HG02678 (cell line): Measurements from ENCODE around the gene ZNF865.

Source experiments
- ATAC-seq: cut with Tn5 transposase; IDR thresholded peaks from one replicate; pipeline ENCODE4 v1.9.1; 2021; ENCODE audit warnings: mild to moderate bottlenecking, moderate library complexity; ENCODE audit not compliant: unreplicated experiment

The ZNF865 gene

GRCh38 chr19:55622242-55622969 is 17.0 kb downstream of the ZNF865 start:
- ATAC-seq = no peak

- ATAC-seq = no peak
Measured at GRCh38 chr19:55623130-55623529, 17.7 kb downstream of the ZNF865 start.

GRCh38 chr19:55623561-55623960 is 18.1 kb downstream of the ZNF865 start:
- no peak for ATAC-seq

GRCh38 chr19:55624109-55625003 is 18.9 kb downstream of the ZNF865 start, which contains the start of gene ZNF784:
TSS of gene ZNF784 (minus strand) at chr19:55624566. CDS start at chr19:55624561, 5 bp downstream.
- peak; percentile 69 for ATAC-seq

- ATAC-seq = no peak
Measured at GRCh38 chr19:55625004-55625326, 19.5 kb downstream of the ZNF865 start.

- no peak for ATAC-seq
Measured at GRCh38 chr19:55626350-55626749, 20.9 kb downstream of the ZNF865 start.

GRCh38 chr19:55632463-55632834 is 27.0 kb downstream of the ZNF865 start:
- no peak for ATAC-seq

GRCh38 chr19:55633861-55634260 is 28.4 kb downstream of the ZNF865 start:
- no peak for ATAC-seq

- no peak for ATAC-seq
Measured at GRCh38 chr19:55635334-55635717, 29.9 kb downstream of the ZNF865 start.

- ATAC-seq = no peak
Measured at GRCh38 chr19:55635856-55636440, 30.5 kb downstream of the ZNF865 start.

- no peak for ATAC-seq
Measured at GRCh38 chr19:55636723-55637122, 31.3 kb downstream of the ZNF865 start.

GRCh38 chr19:55637534-55637933 is 32.1 kb downstream of the ZNF865 start:
- ATAC-seq = no peak

- ATAC-seq = no peak
Measured at GRCh38 chr19:55638864-55639359, 33.5 kb downstream of the ZNF865 start.

- ATAC-seq = no peak
Measured at GRCh38 chr19:55640043-55640576, 34.7 kb downstream of the ZNF865 start.

- no peak for ATAC-seq
Measured at GRCh38 chr19:55640577-55641425, 35.4 kb downstream of the ZNF865 start, which contains the start of gene ZNF580. TSS of gene ZNF580 (plus strand) at chr19:55641002. CDS start at chr19:55642509, 1,507 bp downstream.

- ATAC-seq = no peak
Measured at GRCh38 chr19:55641426-55642152, 36.1 kb downstream of the ZNF865 start.

- ATAC-seq = no peak
Measured at GRCh38 chr19:55642153-55643002, 36.9 kb downstream of the ZNF865 start.

GRCh38 chr19:55643003-55643886 is 37.8 kb downstream of the ZNF865 start, which contains the start of gene ZNF581:
TSS of gene ZNF581 (plus strand) at chr19:55643649. CDS start at chr19:55644572, 923 bp downstream.
- peak; percentile 34 for ATAC-seq
